Activated CD8-positive, alpha-beta T cell treated with anti-CD3 and anti-CD28 coated beads for 36 hours (primary cell): ENCODE data around the gene MEX3A. TPM values are rescaled to one million over a fixed set of nuclear protein-coding genes. Genes with fewer than 3 reads are reported as not detected.
"Not testable (repeated sequence)": the region's sequence is repeated elsewhere in the genome, so short reads cannot be mapped to it uniquely, and the experiment has no call there.

Experiments used
- ATAC-seq: fragments of 200-7000 bp; cut with Tn5 transposase; one replicate; pipeline ENCODE4 v1.10.0; 2021; ENCODE audit warnings: mild to moderate bottlenecking, moderate library complexity
- CTCF ChIA-PET: fragments of 350-600 bp; sonication (Branson Sonifier 250); formaldehyde crosslinking; loops from one replicate; lab custom pipeline; 2021; ENCODE audit warnings: antibody characterized with exemption; lab: Charles Lee
- POLR2A ChIA-PET: fragments of 350-600 bp; sonication (Branson Sonifier 250); formaldehyde crosslinking; loops from one replicate; lab custom pipeline; 2021; ENCODE audit warnings: antibody characterized with exemption; lab: Charles Lee
- DNase-seq: peaks from one replicate; pipeline ENCODE4 v3.0.0-alpha.2; 2020
- H3K27ac Mint-ChIP-seq: one replicate; pipeline ENCODE4 v1.8.0; 2021; ENCODE audit warnings: mild to moderate bottlenecking, mixed read lengths
- H3K27me3 Mint-ChIP-seq: one replicate; pipeline ENCODE4 v1.8.0; 2021; ENCODE audit warnings: mixed read lengths
- H3K36me3 Mint-ChIP-seq: one replicate; pipeline ENCODE4 v1.8.0; 2021; ENCODE audit warnings: low read depth, mixed read lengths
- H3K4me1 Mint-ChIP-seq: one replicate; pipeline ENCODE4 v1.8.0; 2021; ENCODE audit warnings: low read depth, mixed read lengths
- H3K4me3 Mint-ChIP-seq: one replicate; pipeline ENCODE4 v1.8.0; 2021; ENCODE audit warnings: mild to moderate bottlenecking, moderate library complexity, mixed read lengths
- H3K9me3 Mint-ChIP-seq: one replicate; pipeline ENCODE4 v1.8.0; 2021; ENCODE audit warnings: mixed read lengths
- CTCF ChIP-seq: fragments of 200-600 bp; IDR thresholded peaks from one replicate; pipeline ENCODE4 v1.8.0; 2022; ENCODE audit warnings: antibody characterized with exemption, mild to moderate bottlenecking
- intact Hi-C: fragments of 100-400 bp; cut with micrococcal nuclease; formaldehyde crosslinking; loops from one replicate; pipeline ENCODE4 v1.10.0; 2022
- total RNA-seq, 2 experiments: library from RNA; stranded (reverse); gene quantifications; one replicate each; pipeline ENCODE4 v1.2.3, GENCODE V29; 2021

Gene MEX3A
- total RNA-seq, 2 experiments from 2014 or later: 0.45 to 0.83 TPM

- DNase-seq (no peak), ATAC-seq (no peak)
- Mint-ChIP-seq H3K4me1 (no peaks in the 10 kb centered on the region), H3K4me3 (no peak overlapping the region), H3K36me3 (no peaks in the 10 kb centered on the region), H3K9me3 (no peaks in the 10 kb centered on the region), H3K27ac (no peak overlapping the region), H3K27me3 (no peaks in the 10 kb centered on the region)
- ChIA-PET POLR2A (interaction anchor here (0.9 to 1.0 kb wide), 2 partner anchors 19 to 30 kb away, joined by 3 read pairs; partner anchors contain the start of gene UBQLN4), CTCF (interaction anchor here (1.1 to 2.0 kb wide), 2 partner anchors 59 to 63 kb away, joined by 3 to 8 read pairs; no protein-coding TSS in a partner anchor)
- intact Hi-C loops: no loop called here
- no peak for TF ChIP-seq CTCF
These were observed 10.0 kb downstream of the MEX3A start for GRCh38 chr1:156072251-156072650.

- H3K9me3 Mint-ChIP-seq, H3K4me1 Mint-ChIP-seq, DNase-seq, POLR2A ChIA-PET, CTCF ChIA-PET, intact Hi-C loops, ATAC-seq, H3K36me3 Mint-ChIP-seq, H3K4me3 Mint-ChIP-seq, H3K27ac Mint-ChIP-seq, H3K27me3 Mint-ChIP-seq: not testable (repeated sequence)
These were observed 10.9 kb downstream of the MEX3A start for GRCh38 chr1:156071332-156071816.

- POLR2A ChIA-PET: no interaction called here
- H3K36me3 Mint-ChIP-seq: no peaks in the 10 kb centered on the region
- no peak overlapping the region for H3K4me3 Mint-ChIP-seq
- H3K27me3 Mint-ChIP-seq: no peaks in the 10 kb centered on the region
- TF ChIP-seq CTCF: no peak
- intact Hi-C loops: no loop called here
- H3K4me1 Mint-ChIP-seq: peaks cover 5% of the 10 kb centered on the region
- no peak overlapping the region for H3K27ac Mint-ChIP-seq
- DNase-seq (no peak), ATAC-seq (no peak)
- CTCF ChIA-PET: no interaction called here
- H3K9me3 Mint-ChIP-seq: no peaks in the 10 kb centered on the region
These were observed 11.7 kb downstream of the MEX3A start for GRCh38 chr1:156070548-156070947.

- H3K27me3 Mint-ChIP-seq: no peaks in the 10 kb centered on the region
- DNase-seq (no peak), ATAC-seq (no peak)
- no peak for TF ChIP-seq CTCF
- H3K4me1 Mint-ChIP-seq: peaks cover 12% of the 10 kb centered on the region
- H3K36me3 Mint-ChIP-seq: no peaks in the 10 kb centered on the region
- CTCF ChIA-PET: no interaction called here
- no peak overlapping the region for H3K27ac Mint-ChIP-seq
- no peaks in the 10 kb centered on the region for H3K9me3 Mint-ChIP-seq
- no peak overlapping the region for H3K4me3 Mint-ChIP-seq
- POLR2A ChIA-PET: no interaction called here
- intact Hi-C loops: no loop called here
These were observed 12.5 kb downstream of the MEX3A start for GRCh38 chr1:156069490-156070455.

GRCh38 chr1:156067262-156067661 lies 15.0 kb downstream of the MEX3A start:
- CTCF ChIA-PET: interaction anchor here (0.9 to 2.5 kb wide), 20 partner anchors 8 to 134 kb away, joined by 3 to 26 read pairs (median 6); partner anchors contain the start of genes KHDC4, SSR2 and UBQLN4
- DNase-seq (no peak), ATAC-seq (no peak)
- H3K27ac Mint-ChIP-seq: no peak overlapping the region
- no peaks in the 10 kb centered on the region for H3K36me3 Mint-ChIP-seq
- POLR2A ChIA-PET: interaction anchor here (0.5 to 1.7 kb wide), 3 partner anchors 13 to 62 kb away, joined by 3 to 6 read pairs (median 3); partner anchors contain the start of gene LAMTOR2
- H3K27me3 Mint-ChIP-seq: no peaks in the 10 kb centered on the region
- H3K4me3 Mint-ChIP-seq: no peak overlapping the region
- no peak for TF ChIP-seq CTCF
- H3K9me3 Mint-ChIP-seq: no peaks in the 10 kb centered on the region
- intact Hi-C loops: no loop called here
- peaks cover 16% of the 10 kb centered on the region for H3K4me1 Mint-ChIP-seq
